HCT116 (cell line): ENCODE data around the gene SORCS2. TPM values are rescaled to one million over a fixed set of nuclear protein-coding genes. Genes with fewer than 3 reads are reported as not detected.

Experiments
- ATAC-seq: fragments of 200-7000 bp; cut with Tn5 transposase; 2 replicates; pipeline ENCODE4 v1.9.1; 2020; ENCODE audit warnings: mild to moderate bottlenecking, moderate library complexity
- BruUV-seq: library from RNA; stranded (reverse); fragments of 400-500 nt; replicated peaks from 2 replicates; lab custom pipeline; 2021; lab: Mats Ljungman, UMichigan
- CTCF ChIA-PET: fragments of 300-600 bp; sonication (Branson Sonifier 250); formaldehyde crosslinking; loops from one replicate; lab custom pipeline; 2021; ENCODE audit warnings: antibody characterized with exemption; lab: Charles Lee
- POLR2A ChIA-PET: fragments of 300-600, 350-600 bp; sonication (Branson Sonifier 250); formaldehyde crosslinking; loops from one replicate; lab custom pipeline; 2021; ENCODE audit warnings: antibody characterized with exemption; lab: Charles Lee
- RAD21 ChIA-PET, 2 experiments: fragments of 300-600 bp; sonication (Branson Sonifier 250); formaldehyde crosslinking; loops; one replicate each; lab custom pipeline; 2023; ENCODE audit warnings: low total read pairs in 2 of 2; ENCODE audit not compliant: uncharacterized antibody in 2 of 2, unreplicated experiment in 2 of 2, low non-redundant PET in 1 of 2; lab: Charles Lee
- DNase-seq: peaks from one replicate; pipeline ENCODE4 v3.0.0-alpha.2; 2010; ENCODE audit warnings: low read depth, low spot score
- H2AFZ ChIP-seq: fragments of 200-600 bp; shearing (Covaris generic), sonication (generic); 2 replicates; pipeline ENCODE4 v1.6.1; 2017; ENCODE audit warnings: low read depth, mixed run types, mixed read lengths, antibody characterized with exemption, low read length; ENCODE audit not compliant: poor library complexity, severe bottlenecking
- H3K27ac ChIP-seq: 2 replicates; pipeline ENCODE4 v1.5.1; 2012; ENCODE audit warnings: low read depth, low read length
- H3K27me3 ChIP-seq: fragments of 200-600 bp; sonication (generic); 2 replicates; pipeline ENCODE4 v1.6.1; 2016; ENCODE audit warnings: mixed run types, low read length, mixed read lengths; ENCODE audit not compliant: insufficient read depth
- H3K36me3 ChIP-seq, 2 experiments: fragments of 200-500 bp in 1 of 2; fragments of 200-600 bp in 1 of 2; sonication (Bioruptor generic) in 1 of 2; sonication (generic) in 1 of 2; 2 replicates each; pipeline versions ENCODE4 v1.5.1 to v1.6.1; 2014 to 2016; ENCODE audit warnings: low read length in 2 of 2, inconsistent platforms in 1 of 2, mixed read lengths in 1 of 2, mixed run types in 1 of 2; ENCODE audit not compliant: insufficient read depth in 2 of 2, control insufficient read depth in 1 of 2
- H3K4me1 ChIP-seq, 2 experiments: fragments of 200-600 bp in 1 of 2; sonication (generic) in 1 of 2; 2 replicates each; pipeline versions ENCODE4 v1.5.1 to v1.6.1; 2012 to 2017; ENCODE audit warnings: low read length in 2 of 2, inconsistent platforms in 1 of 2, mild to moderate bottlenecking in 1 of 2, mixed read lengths in 1 of 2, mixed run types in 1 of 2, moderate library complexity in 1 of 2; ENCODE audit not compliant: insufficient read depth in 2 of 2, control insufficient read depth in 1 of 2
- H3K4me2 ChIP-seq: fragments of 200-600 bp; sonication (generic); 2 replicates; pipeline ENCODE4 v1.6.1; 2017; ENCODE audit warnings: mixed run types, low read length, mixed read lengths
- H3K4me3 ChIP-seq, 2 experiments: fragments of 200-600 bp in 1 of 2; sonication (generic) in 1 of 2; replicated peaks in 1 of 2; 2 replicates each; pipeline ENCODE4 v1.5.1; 2011 to 2016; ENCODE audit warnings: low read length in 2 of 2, control low read depth in 1 of 2, low read depth in 1 of 2, mild to moderate bottlenecking in 1 of 2, mixed read lengths in 1 of 2, mixed run types in 1 of 2
- H3K79me2 ChIP-seq: fragments of 200-600 bp; sonication (generic); 2 replicates; pipeline ENCODE4 v1.6.1; 2017; ENCODE audit warnings: mild to moderate bottlenecking, mixed run types, low read length, moderate library complexity, mixed read lengths; ENCODE audit not compliant: insufficient read depth
- H3K9ac ChIP-seq: fragments of 200-600 bp; sonication (generic); 2 replicates; pipeline ENCODE4 v1.6.1; 2016; ENCODE audit warnings: low read length, mixed read lengths
- H3K9me2 ChIP-seq: fragments of 200-600 bp; sonication (generic), shearing (Covaris generic); 2 replicates; pipeline ENCODE4 v1.6.1; 2017; ENCODE audit warnings: mixed run types, mild to moderate bottlenecking, moderate library complexity; ENCODE audit not compliant: insufficient read depth
- H3K9me3 ChIP-seq, 2 experiments: fragments of 200-500 bp in 1 of 2; fragments of 200-600 bp in 1 of 2; sonication (Bioruptor generic) in 1 of 2; sonication (generic) in 1 of 2; 2 replicates each; pipeline ENCODE4 v1.6.1; 2014 to 2017; ENCODE audit warnings: low read length in 2 of 2, mixed read lengths in 2 of 2, inconsistent platforms in 1 of 2, low read depth in 1 of 2, mild to moderate bottlenecking in 1 of 2, mixed run types in 1 of 2, moderate library complexity in 1 of 2; ENCODE audit not compliant: control insufficient read depth in 1 of 2, insufficient read depth in 1 of 2
- H4K20me1 ChIP-seq: fragments of 200-600 bp; sonication (generic), shearing (Covaris generic); 2 replicates; pipeline ENCODE4 v1.6.1; 2017; ENCODE audit warnings: mixed run types, mild to moderate bottlenecking, moderate library complexity; ENCODE audit not compliant: insufficient read depth
- CBX3 ChIP-seq: IDR thresholded peaks from 2 replicates; pipeline ENCODE4 v1.6.1; 2012; ENCODE audit warnings: low read depth
- CTCF ChIP-seq, 3 experiments: fragments of 200-600 bp in 1 of 3; sonication (generic) in 1 of 3; IDR thresholded peaks in 2 of 3; conservative IDR thresholded peaks in 1 of 3; 2 replicates each; pipeline ENCODE4 v1.5.1; 2012 to 2017; ENCODE audit warnings: low read depth in 2 of 3, low read length in 2 of 3, antibody characterized with exemption in 1 of 3, borderline replicate concordance in 1 of 3, control low read depth in 1 of 3, mild to moderate bottlenecking in 1 of 3, mixed read lengths in 1 of 3, mixed run types in 1 of 3, moderate library complexity in 1 of 3; ENCODE audit not compliant: insufficient read depth in 1 of 3
- EGR1 ChIP-seq: IDR thresholded peaks from 2 replicates; pipeline ENCODE4 v1.6.1; 2012; ENCODE audit warnings: low read depth
- ELF1 ChIP-seq: IDR thresholded peaks from 2 replicates; pipeline ENCODE4 v1.6.1; 2012; ENCODE audit warnings: low read depth, borderline replicate concordance
- EZH2 ChIP-seq: fragments of 200-600 bp; sonication (generic); IDR thresholded peaks from 2 replicates; pipeline ENCODE4 v1.6.1; 2017; ENCODE audit warnings: antibody characterized with exemption, mixed run types
- JUND ChIP-seq: IDR thresholded peaks from 2 replicates; pipeline ENCODE4 v1.6.1; 2012
- POLR2AphosphoS5 ChIP-seq: IDR thresholded peaks from 2 replicates; pipeline ENCODE4 v1.6.1; 2011; ENCODE audit warnings: mild to moderate bottlenecking, low read depth, low read length, moderate library complexity
- RAD21 ChIP-seq: IDR thresholded peaks from 2 replicates; pipeline ENCODE4 v1.6.1; 2012; ENCODE audit warnings: low read depth, mild to moderate bottlenecking
- SP1 ChIP-seq: IDR thresholded peaks from 2 replicates; pipeline ENCODE4 v1.6.1; 2012; ENCODE audit warnings: low read depth
- TCF7L2 ChIP-seq: IDR thresholded peaks from 2 replicates; pipeline ENCODE4 v1.7.0; 2011; ENCODE audit warnings: borderline replicate concordance, inconsistent platforms; ENCODE audit not compliant: insufficient read depth, insufficient read length; ENCODE audit errors: extremely low read depth
- ZBTB33 ChIP-seq: IDR thresholded peaks from 2 replicates; pipeline ENCODE4 v1.6.1; 2011; ENCODE audit warnings: mild to moderate bottlenecking, low read length, moderate library complexity; ENCODE audit not compliant: insufficient replicate concordance; ENCODE audit errors: extremely low read depth
- ZFX ChIP-seq: fragments of 450-650 bp; IDR thresholded peaks from 2 replicates; pipeline ENCODE4 v1.6.1; 2017
- intact Hi-C: fragments of 100-400 bp; cut with micrococcal nuclease; formaldehyde crosslinking; loops from 2 replicates; pipeline ENCODE4 v1.10.0; 2022
- total RNA-seq: library from RNA; stranded (reverse); gene quantifications from one replicate; pipeline ENCODE4 v1.2.1, GENCODE V29; 2021; ENCODE audit not compliant: unreplicated experiment

Gene SORCS2
- total RNA-seq, 1 experiment from 2014 or later: 0.37 TPM

GRCh38 chr4:7466904-7467303 lies 274.6 kb downstream of the SORCS2 start (continued):
- TF ChIP-seq CTCF (IDR thresholded peaks at IDR 0.05 in 2 of 3, conservative IDR thresholded peaks at IDR 0.05 in 1 of 3; ENCODE audit: borderline replicate concordance in 1 of 3, insufficient read depth in 1 of 3, low read depth in 2 of 3, low read length in 2 of 3): no peak
- TF ChIP-seq EZH2: no peak
- no peak for TF ChIP-seq RAD21
- TF ChIP-seq ZFX: no peak
- no peak for TF ChIP-seq CBX3
- TF ChIP-seq ELF1: no peak
- no peak for TF ChIP-seq POLR2AphosphoS5
- no peak for TF ChIP-seq ZBTB33

GRCh38 chr4:7467471-7467870 lies 275.1 kb downstream of the SORCS2 start:
- no peak overlapping the region for H3K27ac ChIP-seq
- H3K79me2 ChIP-seq: no peaks in the 10 kb centered on the region
- H3K36me3 ChIP-seq: no peaks in the 10 kb centered on the region
- H3K27me3 ChIP-seq: peaks cover 21% of the 10 kb centered on the region
- BruUV-seq: no TSS peak
- peak; percentile 37; the same call in 1 of the 2 replicates for ATAC-seq
- H3K4me3 ChIP-seq: no peak overlapping the region
- no peak overlapping the region for H3K9ac ChIP-seq
- no peaks in the 10 kb centered on the region for H3K9me3 ChIP-seq
- intact Hi-C loops: no loop called here
- ChIA-PET RAD21 (no interaction called here), CTCF (no interaction called here), POLR2A (no interaction called here)
- no peak overlapping the region for H2AFZ ChIP-seq
- TF ChIP-seq JUND (no peak), ZBTB33 (no peak), SP1 (no peak), CTCF (IDR thresholded peaks at IDR 0.05 in 2 of 3, conservative IDR thresholded peaks at IDR 0.05 in 1 of 3; ENCODE audit: borderline replicate concordance in 1 of 3, insufficient read depth in 1 of 3, low read depth in 2 of 3, low read length in 2 of 3) (no peak), TCF7L2 (no peak), EGR1 (no peak), RAD21 (no peak)
- H3K4me1 ChIP-seq: peaks cover 0 to 3% of the 10 kb centered on the region in 2 experiments; a peak in 1 of 4 replicates
- no peaks in the 10 kb centered on the region for H4K20me1 ChIP-seq
- no peak overlapping the region for H3K4me2 ChIP-seq
- H3K9me2 ChIP-seq: no peaks in the 10 kb centered on the region
- DNase-seq: no peak
